SK-N-SH (cell line): ENCODE measurements around the gene RNF11. TPM values are rescaled to one million over a fixed set of nuclear protein-coding genes. Genes with fewer than 3 reads are reported as not detected.
A peak's percentile ranks its signal among the peaks of the same experiment; 100 is the strongest.

Experiments used
- CTCF ChIA-PET: fragments of 300-600, 350-600 bp; formaldehyde crosslinking; extraction: SDS; loops from one replicate; lab custom pipeline; 2021; lab: Yijun Ruan, JAX
- POLR2A ChIA-PET: fragments of 350-600 bp; sonication (Branson Sonifier 250); formaldehyde crosslinking; extraction: SDS; loops from one replicate; lab custom pipeline; 2020; ENCODE audit warnings: antibody characterized with exemption, inconsistent platforms; lab: Yijun Ruan, JAX
- DNase-seq: peaks from one replicate; pipeline ENCODE4 v3.0.0; 2012
- H2AFZ ChIP-seq: fragments of 200-600 bp; sonication (generic); 2 replicates; pipeline ENCODE4 v1.8.1; 2016; ENCODE audit warnings: antibody characterized with exemption, mild to moderate bottlenecking, low read depth
- H3F3A ChIP-seq: fragments of 200-600 bp; sonication (generic); replicated peaks from 2 replicates; pipeline ENCODE3; 2016; ENCODE audit warnings: antibody characterized with exemption, mild to moderate bottlenecking; ENCODE audit not compliant: insufficient read depth
- H3K27ac ChIP-seq, 2 experiments: fragments of 200-500 bp in 1 of 2; fragments of 200-600 bp in 1 of 2; sonication (Bioruptor generic) in 1 of 2; sonication (generic), shearing (Covaris generic) in 1 of 2; 2 replicates each; pipeline versions ENCODE4 v1.5.1 to v1.6.1; 2014 to 2016; ENCODE audit warnings: low read depth in 2 of 2, inconsistent platforms in 1 of 2, low read length in 1 of 2, mild to moderate bottlenecking in 1 of 2, mixed read lengths in 1 of 2
- H3K27me3 ChIP-seq: fragments of 200-600 bp; sonication (generic), shearing (Covaris generic); 2 replicates; pipeline ENCODE4 v1.6.1; 2016; ENCODE audit warnings: mixed run types; ENCODE audit not compliant: insufficient read depth
- H3K36me3 ChIP-seq, 2 experiments: fragments of 200-500 bp in 1 of 2; fragments of 200-600 bp in 1 of 2; sonication (Bioruptor generic) in 1 of 2; sonication (generic) in 1 of 2; replicated peaks in 1 of 2; 2 replicates each; pipeline versions ENCODE3 to v1.5.1; 2014 to 2016; ENCODE audit warnings: low read length in 1 of 2, mild to moderate bottlenecking in 1 of 2; ENCODE audit not compliant: insufficient read depth in 2 of 2, control insufficient read depth in 1 of 2
- H3K4me1 ChIP-seq, 2 experiments: fragments of 200-500 bp in 1 of 2; fragments of 200-600 bp in 1 of 2; sonication (Bioruptor generic) in 1 of 2; sonication (generic), shearing (Covaris generic) in 1 of 2; 2 replicates each; pipeline versions ENCODE4 v1.5.1 to v1.6.1; 2014 to 2016; ENCODE audit warnings: low read depth in 1 of 2, low read length in 1 of 2, mixed run types in 1 of 2; ENCODE audit not compliant: insufficient read depth in 2 of 2, control insufficient read depth in 1 of 2
- H3K4me2 ChIP-seq: fragments of 200-600 bp; sonication (generic), shearing (Covaris generic); 2 replicates; pipeline ENCODE4 v1.6.1; 2017; ENCODE audit warnings: mixed run types
- H3K4me3 ChIP-seq, 2 experiments: fragments of 200-500 bp in 1 of 2; fragments of 200-600 bp in 1 of 2; sonication (Bioruptor generic) in 1 of 2; sonication (generic), shearing (Covaris generic) in 1 of 2; 2 replicates each; pipeline versions ENCODE4 v1.5.1 to v1.8.1; 2014 to 2016; ENCODE audit warnings: low read depth in 2 of 2, inconsistent platforms in 1 of 2, low read length in 1 of 2, mild to moderate bottlenecking in 1 of 2, mixed read lengths in 1 of 2, moderate library complexity in 1 of 2
- H3K79me2 ChIP-seq: fragments of 200-600 bp; sonication (generic); 2 replicates; pipeline ENCODE4 v1.8.1; 2017; ENCODE audit warnings: mild to moderate bottlenecking; ENCODE audit not compliant: insufficient read depth
- H3K9ac ChIP-seq: fragments of 200-600 bp; sonication (generic); 2 replicates; pipeline ENCODE4 v1.6.1; 2017; ENCODE audit warnings: mixed run types
- H3K9me2 ChIP-seq: fragments of 200-600 bp; sonication (generic); 2 replicates; pipeline ENCODE4 v1.6.1; 2017; ENCODE audit warnings: mixed run types
- H3K9me3 ChIP-seq: fragments of 200-600 bp; sonication (generic); 2 replicates; pipeline ENCODE4 v1.6.1; 2017; ENCODE audit warnings: mixed run types, mild to moderate bottlenecking, moderate library complexity
- H4K20me1 ChIP-seq: fragments of 200-600 bp; sonication (generic); 2 replicates; pipeline ENCODE4 v1.6.1; 2017; ENCODE audit warnings: mild to moderate bottlenecking, mixed run types; ENCODE audit not compliant: insufficient read depth
- EP300 ChIP-seq, 2 experiments: IDR thresholded peaks; 2 replicates each; pipeline versions ENCODE4 v1.4.0 to v1.6.1; 2012; ENCODE audit warnings: borderline replicate concordance in 1 of 2, low read depth in 1 of 2, low read length in 1 of 2
- EZH2phosphoT487 ChIP-seq: fragments of 200-600 bp; sonication (generic); IDR thresholded peaks from 2 replicates; pipeline ENCODE4 v1.6.1; 2017; ENCODE audit warnings: low read depth, mixed run types, mild to moderate bottlenecking, antibody characterized with exemption, moderate library complexity, borderline replicate concordance
- FOSL2 ChIP-seq: IDR thresholded peaks from 2 replicates; pipeline ENCODE4 v1.4.0; 2012; ENCODE audit warnings: low read depth, mild to moderate bottlenecking, moderate library complexity, borderline replicate concordance
- JUND ChIP-seq: IDR thresholded peaks from 2 replicates; pipeline ENCODE4 v1.4.0; 2012
- NRF1 ChIP-seq: IDR thresholded peaks from 2 replicates; pipeline ENCODE4 v1.6.1; 2012; ENCODE audit warnings: low read depth, mild to moderate bottlenecking, low read length
- POLR2AphosphoS5 ChIP-seq: IDR thresholded peaks from 2 replicates; pipeline ENCODE4 v1.6.1; 2012; ENCODE audit warnings: low read depth, low read length
- RAD21 ChIP-seq: IDR thresholded peaks from 2 replicates; pipeline ENCODE4 v1.6.1; 2012; ENCODE audit warnings: mild to moderate bottlenecking, low read length
- RFX5 ChIP-seq: IDR thresholded peaks from 2 replicates; pipeline ENCODE4 v1.6.1; 2012; ENCODE audit warnings: mild to moderate bottlenecking, improper control_type of control experiment, low read length
- RXRA ChIP-seq: IDR thresholded peaks from 2 replicates; pipeline ENCODE4 v1.4.0; 2012; ENCODE audit warnings: low read depth, mild to moderate bottlenecking, borderline replicate concordance
- SMC3 ChIP-seq: IDR thresholded peaks from 2 replicates; pipeline ENCODE4 v1.6.1; 2012; ENCODE audit warnings: low read depth, low read length, improper control_type of control experiment
- TCF12 ChIP-seq: IDR thresholded peaks from 2 replicates; pipeline ENCODE4 v1.4.0; 2012
- TEAD4 ChIP-seq: IDR thresholded peaks from 2 replicates; pipeline ENCODE4 v1.4.0; 2012; ENCODE audit warnings: mild to moderate bottlenecking, borderline replicate concordance; ENCODE audit not compliant: insufficient read depth
- YY1 ChIP-seq: IDR thresholded peaks from 2 replicates; pipeline ENCODE4 v1.4.0; 2012; ENCODE audit warnings: low read depth, mild to moderate bottlenecking
- WGBS: methylation state at CpG from one replicate; pipeline ENCODE4 v1.1.6; 2017; ENCODE audit warnings: low lambda C conversion rate; 5-methylcytosine and 5-hydroxymethylcytosine counted together
- polyA plus RNA-seq, 3 experiments: library from polyadenylated mRNA; depleted of rRNA; stranded (reverse); fragments of >200 nt; gene quantifications; 2 replicates each; pipeline ENCODE4 v1.2.3, GENCODE V29; 2012
- TF ChIP-seq, protein P1 (sequence below): IDR thresholded peaks from 2 replicates; pipeline ENCODE4 v1.4.0; 2012; ENCODE audit warnings: low read depth
- TF ChIP-seq, protein P2 (sequence below): fragments of 200-600 bp; sonication (generic); IDR thresholded peaks from 2 replicates; pipeline ENCODE4 v1.6.1; 2017; ENCODE audit warnings: antibody characterized with exemption, mild to moderate bottlenecking, moderate library complexity

Gene RNF11
- polyA plus RNA-seq, 1 of the 3 experiments (the other 2 are of a cell fraction): 62.5 TPM

DNA sequence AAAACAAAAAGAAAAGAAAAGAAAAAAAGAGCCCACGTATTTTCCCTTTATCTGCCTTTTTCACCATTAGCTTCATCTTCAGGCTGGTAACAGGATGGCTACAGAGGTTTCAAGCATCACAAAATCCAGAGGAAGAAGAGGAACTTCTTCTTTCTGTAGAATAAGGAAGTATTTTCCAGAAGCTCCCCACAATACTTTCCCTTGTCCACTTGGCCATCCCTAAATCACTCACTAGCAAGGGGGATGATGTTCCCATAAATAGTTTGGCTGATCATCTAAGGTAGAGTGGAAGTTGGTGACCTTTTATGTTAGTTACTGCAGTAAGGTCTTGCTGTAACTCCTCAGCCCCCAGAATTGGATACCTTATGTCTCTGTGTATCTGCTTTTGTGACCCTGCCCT lies 45.1 kb upstream of the RNF11 start:
- no peaks in the 10 kb centered on the region for H3K27me3 ChIP-seq
- H3F3A ChIP-seq: no peaks in the 10 kb centered on the region
- H3K9ac ChIP-seq: no peak overlapping the region
- H3K9me3 ChIP-seq: no peaks in the 10 kb centered on the region
- no peaks in the 10 kb centered on the region for H3K36me3 ChIP-seq
- no peak overlapping the region for H2AFZ ChIP-seq
- CTCF ChIA-PET: interaction anchor here (0.7 to 7.4 kb wide), 19 partner anchors 11 to 416 kb away, joined by 3 to 109 read pairs (median 6); partner anchors contain the start of gene CDKN2C
- POLR2A ChIA-PET: no interaction called here
- no peak overlapping the region for H3K27ac ChIP-seq
- no peak for DNase-seq
- no peaks in the 10 kb centered on the region for H3K79me2 ChIP-seq
- H3K4me1 ChIP-seq: no peaks in the 10 kb centered on the region
- WGBS: 18% methylated on average over 1 of the region's 1 CpG
- no peak overlapping the region for H3K4me3 ChIP-seq
- no peaks in the 10 kb centered on the region for H4K20me1 ChIP-seq
- H3K4me2 ChIP-seq: no peak overlapping the region
- no peaks in the 10 kb centered on the region for H3K9me2 ChIP-seq
- TF ChIP-seq SMC3 (no peak), EZH2phosphoT487 (no peak), POLR2AphosphoS5 (no peak), TCF12 (no peak), JUND (no peak), RFX5 (no peak), TEAD4 (no peak), FOSL2 (no peak), RXRA (no peak), YY1 (no peak), NRF1 (no peak), RAD21 (no peak)

DNA sequence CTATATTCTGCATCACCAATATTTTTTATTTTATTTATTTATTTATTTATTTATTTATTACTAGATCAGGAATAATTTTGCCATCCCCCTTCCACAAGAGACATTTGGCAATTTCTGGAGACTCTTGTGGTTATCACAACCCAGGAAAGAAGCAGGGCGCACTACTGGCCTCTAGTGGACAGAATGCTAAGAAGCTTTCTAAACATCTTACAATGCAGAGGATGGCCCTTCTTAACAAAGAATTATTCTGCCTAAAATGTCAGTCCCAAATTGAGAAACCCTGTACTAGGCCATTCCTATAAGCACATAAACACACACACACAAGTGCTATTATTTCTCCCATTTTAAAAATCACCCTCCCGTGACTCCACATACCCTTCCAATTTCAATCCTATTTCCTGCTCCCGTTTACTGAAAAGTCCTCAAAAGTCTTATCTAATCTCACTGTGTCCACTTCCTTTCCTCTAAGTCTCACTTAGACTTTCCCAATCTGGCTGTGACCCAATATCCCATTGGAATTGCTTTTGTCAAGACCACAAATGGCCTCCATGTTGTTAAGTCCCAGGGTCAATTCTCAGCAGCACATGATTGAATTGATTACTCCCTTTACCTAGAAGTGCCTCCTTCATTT lies 43.7 kb upstream of the RNF11 start:
- TF ChIP-seq, protein P1, sequence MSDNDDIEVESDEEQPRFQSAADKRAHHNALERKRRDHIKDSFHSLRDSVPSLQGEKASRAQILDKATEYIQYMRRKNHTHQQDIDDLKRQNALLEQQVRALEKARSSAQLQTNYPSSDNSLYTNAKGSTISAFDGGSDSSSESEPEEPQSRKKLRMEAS: no peak
- peak; percentile 65 for TF ChIP-seq RAD21
- TF ChIP-seq, protein P2, sequence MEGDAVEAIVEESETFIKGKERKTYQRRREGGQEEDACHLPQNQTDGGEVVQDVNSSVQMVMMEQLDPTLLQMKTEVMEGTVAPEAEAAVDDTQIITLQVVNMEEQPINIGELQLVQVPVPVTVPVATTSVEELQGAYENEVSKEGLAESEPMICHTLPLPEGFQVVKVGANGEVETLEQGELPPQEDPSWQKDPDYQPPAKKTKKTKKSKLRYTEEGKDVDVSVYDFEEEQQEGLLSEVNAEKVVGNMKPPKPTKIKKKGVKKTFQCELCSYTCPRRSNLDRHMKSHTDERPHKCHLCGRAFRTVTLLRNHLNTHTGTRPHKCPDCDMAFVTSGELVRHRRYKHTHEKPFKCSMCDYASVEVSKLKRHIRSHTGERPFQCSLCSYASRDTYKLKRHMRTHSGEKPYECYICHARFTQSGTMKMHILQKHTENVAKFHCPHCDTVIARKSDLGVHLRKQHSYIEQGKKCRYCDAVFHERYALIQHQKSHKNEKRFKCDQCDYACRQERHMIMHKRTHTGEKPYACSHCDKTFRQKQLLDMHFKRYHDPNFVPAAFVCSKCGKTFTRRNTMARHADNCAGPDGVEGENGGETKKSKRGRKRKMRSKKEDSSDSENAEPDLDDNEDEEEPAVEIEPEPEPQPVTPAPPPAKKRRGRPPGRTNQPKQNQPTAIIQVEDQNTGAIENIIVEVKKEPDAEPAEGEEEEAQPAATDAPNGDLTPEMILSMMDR: peak; percentile 82
- no peak for TF ChIP-seq EP300 (IDR thresholded peaks at IDR 0.05; ENCODE audit: borderline replicate concordance in 1 of 2, low read depth in 1 of 2, low read length in 1 of 2)
- TF ChIP-seq TEAD4: 0 out of 2 replicates have a peak, but pooled peaks have one; percentile 12
- TF ChIP-seq SMC3: peak; percentile 51
- no peaks in the 10 kb centered on the region for H3K36me3 ChIP-seq
- H3K9me3 ChIP-seq: no peaks in the 10 kb centered on the region
- no peak overlapping the region for H3K27ac ChIP-seq
- POLR2A ChIA-PET: no interaction called here
- DNase-seq: peak; percentile 41
- CTCF ChIA-PET: interaction anchor here (0.6 to 7.4 kb wide), 46 partner anchors 8 to 970 kb away, joined by 3 to 109 read pairs (median 4); partner anchors contain the start of gene CDKN2C
- 52% methylated on average over 3 of the region's 3 CpGs for WGBS
- no peaks in the 10 kb centered on the region for H3K4me1 ChIP-seq
- no peaks in the 10 kb centered on the region for H3K9me2 ChIP-seq
- H4K20me1 ChIP-seq: no peaks in the 10 kb centered on the region
- H3K9ac ChIP-seq: no peak overlapping the region
- H3F3A ChIP-seq: no peaks in the 10 kb centered on the region
- no peak overlapping the region; a peak in 1 of 4 replicates for H3K4me3 ChIP-seq
- no peak overlapping the region for H2AFZ ChIP-seq
- no peaks in the 10 kb centered on the region for H3K79me2 ChIP-seq
- no peak overlapping the region for H3K4me2 ChIP-seq
- no peaks in the 10 kb centered on the region for H3K27me3 ChIP-seq
